IMR-90 (cell line): Measurements from ENCODE around the gene PLAAT3. TPM values are rescaled to one million over a fixed set of nuclear protein-coding genes. Genes with fewer than 3 reads are reported as not detected.

Experiments
- ATAC-seq: fragments of 200-7000 bp; cut with Tn5 transposase; 2 replicates; pipeline ENCODE4 v1.9.1; 2020; ENCODE audit warnings: low read depth, mild to moderate bottlenecking, moderate library complexity
- BruUV-seq: library from RNA; stranded (reverse); fragments of 400-500 nt; replicated peaks from 2 replicates; lab custom pipeline; 2021; lab: Mats Ljungman, UMichigan
- CTCF ChIA-PET: fragments of 300-600 bp; formaldehyde crosslinking; extraction: SDS; loops from one replicate; lab custom pipeline; 2021; ENCODE audit warnings: antibody characterized with exemption; lab: Yijun Ruan, JAX
- POLR2A ChIA-PET: fragments of 300-600 bp; sonication (Branson Sonifier 250); formaldehyde crosslinking; loops from one replicate; lab custom pipeline; 2022; ENCODE audit warnings: antibody characterized with exemption; ENCODE audit not compliant: unreplicated experiment; lab: Charles Lee
- DNase-seq: peaks from one replicate; pipeline ENCODE4 v3.0.0; 2013
- H2AFZ ChIP-seq: replicated peaks from 2 replicates; pipeline ENCODE3; 2013; ENCODE audit warnings: low read length, mild to moderate bottlenecking; ENCODE audit not compliant: poor library complexity
- H2AK5ac ChIP-seq: 2 replicates; pipeline ENCODE4 v1.6.1; 2013; ENCODE audit warnings: low read depth, low read length, inconsistent platforms
- H2AK9ac ChIP-seq: replicated peaks from 2 replicates; pipeline ENCODE3; 2013; ENCODE audit warnings: mild to moderate bottlenecking, low read depth, low read length, moderate library complexity; ENCODE audit not compliant: poor library complexity
- H2BK120ac ChIP-seq: 2 replicates; pipeline ENCODE4 v1.6.1; 2013; ENCODE audit warnings: low read depth, low read length, inconsistent platforms
- H2BK15ac ChIP-seq: 3 replicates; pipeline ENCODE4 v1.6.1; 2013; ENCODE audit warnings: low read depth, low read length, inconsistent platforms
- H2BK20ac ChIP-seq: 2 replicates; pipeline ENCODE4 v1.6.1; 2013; ENCODE audit warnings: low read depth, mild to moderate bottlenecking, inconsistent platforms, low read length, moderate library complexity
- H2BK5ac ChIP-seq: 2 replicates; pipeline ENCODE4 v1.6.1; 2013; ENCODE audit warnings: mild to moderate bottlenecking, low read depth, low read length, inconsistent platforms; ENCODE audit not compliant: poor library complexity, severe bottlenecking
- H3K14ac ChIP-seq: replicated peaks from 2 replicates; pipeline ENCODE4 v1.6.1; 2013; ENCODE audit warnings: low read depth, low read length, inconsistent platforms
- H3K18ac ChIP-seq: 2 replicates; pipeline ENCODE4 v1.6.1; 2013; ENCODE audit warnings: low read depth, low read length, control low read depth
- H3K23ac ChIP-seq: 2 replicates; pipeline ENCODE4 v1.6.1; 2013; ENCODE audit warnings: low read depth, low read length, inconsistent platforms
- H3K27ac ChIP-seq: 2 replicates; pipeline ENCODE4 v1.5.1; 2013; ENCODE audit warnings: mild to moderate bottlenecking, control low read depth, low read length; ENCODE audit not compliant: insufficient read depth
- H3K27me3 ChIP-seq: 2 replicates; pipeline ENCODE4 v1.6.1; 2013; ENCODE audit warnings: low read length; ENCODE audit not compliant: control insufficient read depth, insufficient read depth
- H3K36me3 ChIP-seq: 2 replicates; pipeline ENCODE4 v1.6.1; 2013; ENCODE audit warnings: low read length, mixed read lengths; ENCODE audit not compliant: control insufficient read depth, insufficient read depth
- H3K4ac ChIP-seq: 2 replicates; pipeline ENCODE4 v1.6.1; 2013; ENCODE audit warnings: low read depth, low read length, inconsistent platforms
- H3K4me1 ChIP-seq: 2 replicates; pipeline ENCODE4 v1.6.1; 2013; ENCODE audit warnings: low read length, mixed read lengths; ENCODE audit not compliant: control insufficient read depth, insufficient read depth
- H3K4me2 ChIP-seq: 2 replicates; pipeline ENCODE4 v1.6.1; 2013; ENCODE audit warnings: low read depth, mild to moderate bottlenecking, control low read depth, low read length, moderate library complexity
- H3K4me3 ChIP-seq: 2 replicates; pipeline ENCODE4 v1.5.1; 2013; ENCODE audit warnings: low read depth, mild to moderate bottlenecking, control low read depth, low read length, moderate library complexity; ENCODE audit not compliant: insufficient read depth
- H3K56ac ChIP-seq: 2 replicates; pipeline ENCODE4 v1.6.1; 2013; ENCODE audit warnings: low read length, inconsistent platforms; ENCODE audit not compliant: insufficient read depth; ENCODE audit errors: extremely low read depth
- H3K79me1 ChIP-seq, 2 experiments: 2 replicates each; pipeline ENCODE4 v1.6.1; 2013; ENCODE audit warnings: low read length in 2 of 2, inconsistent platforms in 1 of 2, low read depth in 1 of 2
- H3K9ac ChIP-seq: 2 replicates; pipeline ENCODE4 v1.6.1; 2013; ENCODE audit warnings: low read depth, low read length, control low read depth
- H3K9me1 ChIP-seq: 2 replicates; pipeline ENCODE4 v1.6.1; 2013; ENCODE audit warnings: low read length, inconsistent platforms; ENCODE audit not compliant: insufficient read depth
- H3K9me3 ChIP-seq: 2 replicates; pipeline ENCODE4 v1.6.1; 2013; ENCODE audit warnings: low read length; ENCODE audit not compliant: control insufficient read depth, insufficient read depth
- H4K20me1 ChIP-seq: 2 replicates; pipeline ENCODE4 v1.6.1; 2013; ENCODE audit warnings: low read length, inconsistent platforms; ENCODE audit not compliant: insufficient read depth
- H4K5ac ChIP-seq: 2 replicates; pipeline ENCODE4 v1.6.1; 2013; ENCODE audit warnings: mild to moderate bottlenecking, low read depth, low read length, control low read depth
- H4K8ac ChIP-seq, 2 experiments: 2 replicates each; pipeline ENCODE4 v1.6.1; 2013; ENCODE audit warnings: low read depth in 2 of 2, low read length in 2 of 2, control low read depth in 1 of 2, inconsistent platforms in 1 of 2
- H4K91ac ChIP-seq: 2 replicates; pipeline ENCODE4 v1.6.1; 2013; ENCODE audit warnings: low read depth, low read length, inconsistent platforms; ENCODE audit not compliant: insufficient read depth
- BHLHE40 ChIP-seq: fragments of 150-350 bp; IDR thresholded peaks from 2 replicates; pipeline ENCODE4 v1.6.1; 2016; ENCODE audit warnings: mild to moderate bottlenecking, low read depth, low read length
- CEBPB ChIP-seq: IDR thresholded peaks from 2 replicates; pipeline ENCODE4 v1.6.1; 2012; ENCODE audit warnings: low read depth, low read length, improper control_type of control experiment
- CHD1 ChIP-seq: IDR thresholded peaks from 2 replicates; pipeline ENCODE4 v1.6.1; 2012; ENCODE audit warnings: low read depth, low read length, improper control_type of control experiment
- FOS ChIP-seq: fragments of 150-350 bp; IDR thresholded peaks from 2 replicates; pipeline ENCODE4 v1.6.1; 2016; ENCODE audit warnings: low read depth, low read length
- MAFK ChIP-seq: IDR thresholded peaks from 2 replicates; pipeline ENCODE4 v1.6.1; 2012; ENCODE audit warnings: low read depth, low read length, improper control_type of control experiment
- MAZ ChIP-seq: IDR thresholded peaks from 2 replicates; pipeline ENCODE4 v1.6.1; 2012; ENCODE audit warnings: low read depth, mild to moderate bottlenecking, low read length, improper control_type of control experiment, moderate library complexity, borderline replicate concordance
- MXI1 ChIP-seq: IDR thresholded peaks from 2 replicates; pipeline ENCODE4 v1.6.1; 2012; ENCODE audit warnings: low read depth, mild to moderate bottlenecking, low read length, moderate library complexity, borderline replicate concordance
- NFE2L2 ChIP-seq: fragments of 150-350 bp; IDR thresholded peaks from 2 replicates; pipeline ENCODE4 v1.6.1; 2016; ENCODE audit warnings: low read depth, mild to moderate bottlenecking, low read length
- POLR2A ChIP-seq: IDR thresholded peaks from 2 replicates; pipeline ENCODE4 v1.6.1; 2012; ENCODE audit warnings: mild to moderate bottlenecking, low read depth, low read length
- RAD21 ChIP-seq: IDR thresholded peaks from 2 replicates; pipeline ENCODE4 v1.6.1; 2012; ENCODE audit warnings: low read length, improper control_type of control experiment
- RCOR1 ChIP-seq: IDR thresholded peaks from 2 replicates; pipeline ENCODE4 v1.6.1; 2012; ENCODE audit warnings: mild to moderate bottlenecking, low read length, improper control_type of control experiment; ENCODE audit not compliant: insufficient replicate concordance
- RFX5 ChIP-seq: IDR thresholded peaks from 2 replicates; pipeline ENCODE4 v1.8.0; 2012; ENCODE audit warnings: low read depth, mild to moderate bottlenecking, low read length, moderate library complexity
- WGBS, 2 experiments: methylation state at CpG; one replicate each; pipeline versions ENCODE4 v1.1.5 to v1.1.7; 2013; ENCODE audit warnings: missing lambda C conversion rate in 2 of 2; ENCODE audit not compliant: insufficient read length in 1 of 2; ENCODE audit errors: extremely low coverage in 2 of 2; 5-methylcytosine and 5-hydroxymethylcytosine counted together
- dilution Hi-C: fragments of 300-500 bp; cut with HindIII; formaldehyde crosslinking; loops from one replicate; pipeline ENCODE4 v1.14.3; 2018; ENCODE audit warnings: low sequenced_read_pairs; ENCODE audit not compliant: unreplicated experiment
- in situ Hi-C: fragments of 300-500 bp; cut with MboI; formaldehyde crosslinking; loops from 3 replicates; pipeline ENCODE4 v1.14.3; 2019; ENCODE audit warnings: low sequenced_read_pairs, inconsistent platforms, mixed read lengths
- intact Hi-C: fragments of 100-400 bp; cut with micrococcal nuclease; formaldehyde crosslinking; loops from 2 replicates; pipeline ENCODE4 v1.10.0; 2022
- polyA plus RNA-seq, 3 experiments: library from polyadenylated mRNA; depleted of rRNA; stranded (reverse); fragments of >200 nt; gene quantifications; 2 replicates each; pipeline ENCODE4 v1.2.3, GENCODE V29; 2012; ENCODE audit warnings: low replicate concordance in 1 of 3
- total RNA-seq: library from RNA; depleted of rRNA; stranded (reverse); fragments of >200 nt; gene quantifications from 2 replicates; pipeline ENCODE4 v1.2.3, GENCODE V29; 2012
- TF ChIP-seq, protein P1 (sequence below): conservative IDR thresholded peaks from 2 replicates; pipeline ENCODE4 v1.5.1; 2012; ENCODE audit warnings: mild to moderate bottlenecking, low read depth, low read length, improper control_type of control experiment
- TF ChIP-seq, protein P2 (sequence below): fragments of 150-350 bp; IDR thresholded peaks from 2 replicates; pipeline ENCODE4 v1.6.1; 2017; ENCODE audit warnings: mild to moderate bottlenecking, antibody characterized with exemption, low read length, low read depth

PLAAT3 gene
- total and polyA plus RNA-seq, 2 of the 4 experiments (the other 2 are of a cell fraction) = 3.2 to 3.9 TPM

DNA sequence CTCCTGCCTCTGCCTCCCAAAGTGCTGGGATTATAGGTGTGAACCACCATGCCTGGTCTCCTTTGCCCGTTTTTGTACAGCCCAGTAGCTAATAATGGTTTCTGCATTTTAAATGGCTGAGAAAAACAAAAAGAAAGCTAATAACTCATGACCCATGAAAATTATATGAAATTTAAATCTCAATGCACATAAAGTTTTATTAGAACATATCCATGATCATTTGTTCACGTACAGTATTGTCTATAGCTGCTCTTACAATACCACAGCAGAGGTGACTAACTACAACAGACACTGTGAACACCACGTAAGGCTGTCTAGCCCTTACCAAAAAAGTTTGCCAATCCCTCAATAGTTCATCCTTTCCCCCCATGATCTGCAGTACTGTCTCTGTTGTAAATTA, 44.7 kb downstream of the PLAAT3 start:
- CTCF ChIA-PET = no interaction called here
- Histone ChIP-seq H4K91ac (no peak overlapping the region), H3K18ac (no peak overlapping the region)

More for the DNA sequence above, 44.7 kb downstream of the PLAAT3 start:
- Histone ChIP-seq H3K4me1 (peaks cover 7% of the 10 kb centered on the region), H2AK9ac (no peak overlapping the region), H4K5ac (no peak overlapping the region), H3K9me1 (peaks cover 8% of the 10 kb centered on the region), H3K4me2 (no peak overlapping the region), H4K20me1 (no peaks in the 10 kb centered on the region), H2AFZ (no peak overlapping the region), H3K9me3 (no peaks in the 10 kb centered on the region), H2BK5ac (no peak overlapping the region), H2BK20ac (no peak overlapping the region), H3K4me3 (no peak overlapping the region), H3K14ac (no peak overlapping the region), H3K56ac (no peak overlapping the region), H3K23ac (no peak overlapping the region), H3K9ac (no peak overlapping the region), H2BK120ac (no peak overlapping the region), H3K79me1 (no peaks in the 10 kb centered on the region), H3K36me3 (no peaks in the 10 kb centered on the region), H4K8ac (no peak overlapping the region), H2BK15ac (no peak overlapping the region), H3K27me3 (no peaks in the 10 kb centered on the region), H2AK5ac (no peak overlapping the region), H3K4ac (no peak overlapping the region), H3K27ac (no peak overlapping the region)
- TF ChIP-seq, protein P1, sequence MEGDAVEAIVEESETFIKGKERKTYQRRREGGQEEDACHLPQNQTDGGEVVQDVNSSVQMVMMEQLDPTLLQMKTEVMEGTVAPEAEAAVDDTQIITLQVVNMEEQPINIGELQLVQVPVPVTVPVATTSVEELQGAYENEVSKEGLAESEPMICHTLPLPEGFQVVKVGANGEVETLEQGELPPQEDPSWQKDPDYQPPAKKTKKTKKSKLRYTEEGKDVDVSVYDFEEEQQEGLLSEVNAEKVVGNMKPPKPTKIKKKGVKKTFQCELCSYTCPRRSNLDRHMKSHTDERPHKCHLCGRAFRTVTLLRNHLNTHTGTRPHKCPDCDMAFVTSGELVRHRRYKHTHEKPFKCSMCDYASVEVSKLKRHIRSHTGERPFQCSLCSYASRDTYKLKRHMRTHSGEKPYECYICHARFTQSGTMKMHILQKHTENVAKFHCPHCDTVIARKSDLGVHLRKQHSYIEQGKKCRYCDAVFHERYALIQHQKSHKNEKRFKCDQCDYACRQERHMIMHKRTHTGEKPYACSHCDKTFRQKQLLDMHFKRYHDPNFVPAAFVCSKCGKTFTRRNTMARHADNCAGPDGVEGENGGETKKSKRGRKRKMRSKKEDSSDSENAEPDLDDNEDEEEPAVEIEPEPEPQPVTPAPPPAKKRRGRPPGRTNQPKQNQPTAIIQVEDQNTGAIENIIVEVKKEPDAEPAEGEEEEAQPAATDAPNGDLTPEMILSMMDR = no peak
- TF ChIP-seq NFE2L2 = no peak
- no peak for TF ChIP-seq CHD1
- no peak for TF ChIP-seq MAZ
- TF ChIP-seq CEBPB = no peak
- no peak for TF ChIP-seq MXI1
- no peak for TF ChIP-seq RCOR1
- TF ChIP-seq RAD21 = no peak
- TF ChIP-seq MAFK = no peak
- TF ChIP-seq POLR2A = no peak
- TF ChIP-seq FOS = no peak
- no peak for TF ChIP-seq BHLHE40
- TF ChIP-seq, protein P2, sequence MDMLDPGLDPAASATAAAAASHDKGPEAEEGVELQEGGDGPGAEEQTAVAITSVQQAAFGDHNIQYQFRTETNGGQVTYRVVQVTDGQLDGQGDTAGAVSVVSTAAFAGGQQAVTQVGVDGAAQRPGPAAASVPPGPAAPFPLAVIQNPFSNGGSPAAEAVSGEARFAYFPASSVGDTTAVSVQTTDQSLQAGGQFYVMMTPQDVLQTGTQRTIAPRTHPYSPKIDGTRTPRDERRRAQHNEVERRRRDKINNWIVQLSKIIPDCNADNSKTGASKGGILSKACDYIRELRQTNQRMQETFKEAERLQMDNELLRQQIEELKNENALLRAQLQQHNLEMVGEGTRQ = no peak
- TF ChIP-seq RFX5 = no peak
- in situ Hi-C loops = no loop called here
- dilution Hi-C loops = no loop called here
- ATAC-seq (no peak), DNase-seq (no peak)
- WGBS, 2 experiments = no CpG with 5 or more reads among the region's 3 CpGs
- POLR2A ChIA-PET = no interaction called here
- intact Hi-C loops = no loop called here
- BruUV-seq = no TSS peak
